Left lobe of liver (tissue), 2 donors: ENCODE results near the gene SSR4. TPM values are rescaled to one million over a fixed set of nuclear protein-coding genes. Genes with fewer than 3 reads are reported as not detected.
"Not testable (repeated sequence)": the region's sequence is repeated elsewhere in the genome, so short reads cannot be mapped to it uniquely, and the experiment has no call there.

ENCODE experiments used
- ATAC-seq: fragments of 200-7000 bp; cut with Tn5 transposase; one replicate; pipeline ENCODE4 v1.9.1; 2020; ENCODE audit warnings: mild to moderate bottlenecking, moderate library complexity
- DNase-seq: peaks from one replicate; pipeline ENCODE4 v3.0.0-alpha.2; 2020; ENCODE audit warnings: low spot score
- total RNA-seq: library from RNA; stranded (reverse); gene quantifications from one replicate; pipeline ENCODE4 v1.2.1, GENCODE V29; 2021
- donor health status: DM: no; HTN: no; CAD: no; lungs with moderate emphysema.
- donor health status: DM: no; HTN: yes; CAD: no.

SSR4 gene
- total RNA-seq, 1 donor from 2014 or later: 211 TPM

GRCh38 chrX:153803211-153804099 is 9.0 kb downstream of the SSR4 start:
- ATAC-seq (no peak), DNase-seq (no peak)

DNA sequence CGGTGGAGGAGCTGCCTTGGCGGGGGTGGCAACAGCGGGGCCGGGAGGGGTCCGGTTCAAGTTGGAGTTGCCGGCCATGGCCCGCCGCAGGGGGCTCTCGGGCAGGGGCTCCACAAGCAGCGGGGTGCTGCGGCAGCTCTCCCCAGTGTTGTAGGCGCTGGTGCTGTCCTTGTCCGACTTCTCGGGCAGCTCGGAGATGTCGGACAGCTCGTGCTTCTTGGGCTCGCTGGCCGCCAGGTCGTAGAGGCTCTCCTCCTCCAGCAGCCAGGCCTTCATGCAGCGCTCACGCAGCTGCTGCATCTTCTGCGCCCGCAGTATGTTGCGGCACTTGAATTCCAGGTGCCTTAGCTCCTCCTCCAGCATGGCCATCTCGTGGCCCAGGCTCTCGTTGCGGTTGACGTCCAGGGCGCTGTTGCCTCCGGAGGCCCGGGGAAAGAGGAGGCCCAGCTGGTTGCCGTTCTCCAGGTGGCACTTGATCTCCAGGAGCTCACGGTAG is 9.7 kb downstream of the SSR4 start:
- DNase-seq: no peak

DNA sequence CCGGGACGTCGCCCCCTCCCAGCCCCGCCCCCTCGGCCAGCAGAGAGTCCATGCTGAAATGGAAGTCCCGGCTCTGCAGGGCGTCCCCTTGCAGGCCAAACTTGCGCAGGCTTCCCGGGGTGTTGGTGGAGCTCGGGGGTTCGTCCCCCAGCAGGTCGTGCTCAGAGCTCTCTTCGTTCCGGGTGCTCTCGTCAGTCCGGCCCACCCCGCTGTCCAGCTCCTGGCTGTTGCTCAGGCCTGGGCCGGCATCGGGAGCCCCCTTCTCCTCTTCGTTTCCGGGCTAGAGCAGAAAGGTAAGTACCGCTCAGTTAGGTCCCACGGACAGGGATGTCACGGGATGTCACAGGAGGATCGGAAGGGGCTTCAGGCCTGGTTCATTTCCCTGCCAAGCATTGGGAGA is 10.2 kb downstream of the SSR4 start:
- no peak for ATAC-seq
- no peak for DNase-seq

More for the DNA sequence above, 9.7 kb downstream of the SSR4 start:
- ATAC-seq: no peak

- ATAC-seq: no peak
Observed at GRCh38 chrX:153805436-153805835, 11.0 kb downstream of the SSR4 start.

DNA sequence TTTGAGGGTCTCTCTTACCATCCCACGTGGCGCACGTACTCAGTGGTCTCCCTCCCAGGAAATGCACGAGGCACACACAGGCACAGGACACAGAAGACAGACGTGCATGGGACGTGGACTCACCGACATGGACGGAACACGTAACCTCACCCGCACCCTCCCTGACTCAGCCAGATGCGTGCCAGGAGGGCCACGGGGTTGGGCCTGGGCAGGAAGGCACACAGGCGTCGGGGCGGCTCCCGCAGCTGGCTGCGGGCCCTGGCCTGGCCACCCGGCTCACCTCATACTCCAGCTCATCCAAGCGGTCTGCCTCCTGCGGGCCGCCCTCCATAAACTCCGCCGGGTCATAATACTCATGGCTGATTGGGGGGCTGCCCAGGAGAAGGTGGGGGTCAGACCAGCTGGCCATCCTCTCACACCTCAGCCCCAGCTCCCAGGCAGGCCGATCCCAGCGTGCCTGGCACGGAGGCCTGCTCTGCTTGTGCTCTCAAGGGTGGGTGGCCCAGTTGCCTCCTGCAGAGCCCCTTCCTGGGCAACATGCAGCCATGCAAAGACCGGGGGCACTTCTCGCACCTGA is 12.6 kb downstream of the SSR4 start:
- ATAC-seq (no peak), DNase-seq (no peak)

More at GRCh38 chrX:153805436-153805835, 11.0 kb downstream of the SSR4 start:
- DNase-seq: no peak

DNA sequence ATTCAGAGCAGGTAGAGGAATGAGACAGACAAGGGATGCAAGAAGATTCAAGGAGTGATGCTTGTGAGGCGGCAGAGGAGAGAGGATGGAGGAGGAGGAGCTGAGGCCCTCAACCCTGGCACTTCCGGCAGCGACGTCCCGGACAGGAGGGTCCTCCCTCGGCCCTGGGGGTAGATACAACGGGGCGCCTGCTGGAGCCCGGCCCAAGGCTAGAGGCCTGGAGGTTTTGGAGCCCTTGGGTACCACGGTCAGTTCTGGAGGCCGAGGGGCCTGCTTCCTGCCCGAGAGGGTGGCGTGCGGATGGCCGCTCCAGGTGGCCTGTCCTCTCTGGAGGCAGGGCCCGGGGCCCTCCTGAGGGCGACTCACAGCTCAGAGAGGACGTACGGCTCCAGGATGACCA is 13.5 kb downstream of the SSR4 start:
- ATAC-seq (no peak), DNase-seq (no peak)

DNA sequence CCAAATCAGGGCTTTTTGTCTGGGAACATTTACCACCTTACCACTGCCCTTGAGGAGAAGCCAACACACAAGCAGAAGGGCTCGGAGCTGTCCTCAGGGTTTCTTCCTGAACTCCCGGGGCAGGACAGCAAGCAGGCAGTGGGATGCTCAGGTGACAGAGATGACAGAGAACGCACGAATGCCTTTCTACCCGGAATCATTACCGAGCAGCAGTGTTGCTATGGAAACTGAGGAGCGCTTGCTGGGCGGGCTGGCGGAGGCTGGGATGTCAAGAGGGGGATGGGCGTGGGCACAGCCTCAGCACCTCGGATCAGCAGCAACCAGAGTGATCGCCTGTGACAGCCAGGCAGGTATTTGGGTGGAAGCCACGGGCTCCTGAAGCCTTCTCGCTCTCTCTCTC is 17.8 kb downstream of the SSR4 start:
- DNase-seq: no peak
- ATAC-seq: no peak

GRCh38 chrX:153813161-153813560 is 18.7 kb downstream of the SSR4 start:
- DNase-seq (no peak), ATAC-seq (no peak)

- no peak for DNase-seq
- no peak for ATAC-seq
Observed at GRCh38 chrX:153814591-153815315, 20.3 kb downstream of the SSR4 start.

GRCh38 chrX:153816831-153817690 is 22.6 kb downstream of the SSR4 start:
- ATAC-seq: peak; percentile 34
- DNase-seq: no peak

- DNase-seq, ATAC-seq: not testable (repeated sequence)
Observed at GRCh38 chrX:153818064-153818463, 23.6 kb downstream of the SSR4 start.

- DNase-seq (no peak), ATAC-seq (peak; percentile 79)
Observed at GRCh38 chrX:153818571-153819383, 24.3 kb downstream of the SSR4 start.

- peak; percentile 16 for ATAC-seq
- DNase-seq: no peak
Observed at GRCh38 chrX:153819384-153820040, 25.0 kb downstream of the SSR4 start.

- DNase-seq (no peak), ATAC-seq (no peak)
Observed at GRCh38 chrX:153820601-153821000, 26.1 kb downstream of the SSR4 start.

- ATAC-seq: no peak
- DNase-seq: no peak
Observed at GRCh38 chrX:153821066-153821465, 26.6 kb downstream of the SSR4 start.

GRCh38 chrX:153824348-153824747 is 29.9 kb downstream of the SSR4 start:
- no peak for DNase-seq
- ATAC-seq: no peak

GRCh38 chrX:153825042-153825441 is 30.6 kb downstream of the SSR4 start:
- ATAC-seq (no peak), DNase-seq (no peak)

- no peak for DNase-seq
- no peak for ATAC-seq
Observed at GRCh38 chrX:153827016-153827415, 32.5 kb downstream of the SSR4 start.

DNA sequence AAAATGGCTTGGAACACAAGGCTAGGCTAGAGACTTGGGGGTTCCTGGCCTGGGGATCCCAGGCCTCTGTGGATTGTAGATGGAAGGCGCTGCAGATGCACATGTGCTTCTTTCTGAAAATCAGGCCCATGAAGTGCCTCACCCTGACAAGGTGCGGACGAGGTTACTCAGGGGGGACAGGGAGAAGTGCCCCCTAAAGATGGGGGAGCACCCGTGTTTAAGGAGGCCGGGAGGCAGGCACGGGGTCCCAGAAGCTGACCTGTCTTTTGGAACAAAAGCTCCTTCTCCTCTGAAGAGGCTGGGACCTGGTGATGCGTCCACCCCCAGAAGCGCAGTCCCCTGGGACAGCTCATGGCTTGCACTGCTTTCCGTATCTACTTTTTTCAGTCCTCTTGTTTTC is 33.4 kb downstream of the SSR4 start:
- DNase-seq (no peak), ATAC-seq (no peak)
